HG03280 (cell line): ENCODE results near the gene TAS2R38.

Source experiments
- ATAC-seq: cut with Tn5 transposase; IDR thresholded peaks from one replicate; pipeline ENCODE4 v1.9.1; 2021; ENCODE audit warnings: mild to moderate bottlenecking, moderate library complexity; ENCODE audit not compliant: unreplicated experiment

Gene TAS2R38

DNA sequence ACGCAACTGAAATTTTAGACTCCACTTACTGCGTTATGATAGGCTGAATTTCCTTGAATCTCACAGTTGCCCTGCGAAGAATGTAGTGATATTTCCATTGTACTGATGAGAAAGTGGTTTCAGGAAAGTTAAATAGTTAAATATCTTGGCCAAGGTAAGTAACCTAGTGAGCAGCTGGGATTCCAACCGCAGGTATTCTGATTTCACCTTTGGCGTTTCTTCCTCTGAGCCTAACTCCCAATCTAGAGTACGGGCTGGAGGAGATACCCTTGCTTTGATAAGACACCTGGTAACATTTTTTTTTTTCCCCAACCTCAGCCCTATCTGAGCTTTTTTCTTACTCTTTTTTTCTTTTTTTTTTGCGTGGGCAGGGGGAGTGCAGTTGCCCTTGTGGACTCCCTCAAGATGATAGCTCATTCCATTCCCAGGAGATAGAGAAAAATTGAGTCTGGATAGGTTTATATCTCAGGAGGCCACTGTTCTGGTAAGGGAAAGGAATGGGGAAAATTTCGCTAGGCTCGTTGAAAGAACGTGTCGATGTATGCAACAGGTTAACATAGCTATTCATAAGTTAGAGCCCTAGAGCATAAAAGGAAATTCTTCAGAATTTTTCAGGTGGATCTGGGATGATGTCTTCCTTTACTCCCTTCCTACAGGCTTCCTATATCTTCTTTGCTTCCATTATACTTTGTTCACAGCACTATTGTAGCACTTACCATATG, 3.1 kb upstream of the TAS2R38 start:
- no peak for ATAC-seq

DNA sequence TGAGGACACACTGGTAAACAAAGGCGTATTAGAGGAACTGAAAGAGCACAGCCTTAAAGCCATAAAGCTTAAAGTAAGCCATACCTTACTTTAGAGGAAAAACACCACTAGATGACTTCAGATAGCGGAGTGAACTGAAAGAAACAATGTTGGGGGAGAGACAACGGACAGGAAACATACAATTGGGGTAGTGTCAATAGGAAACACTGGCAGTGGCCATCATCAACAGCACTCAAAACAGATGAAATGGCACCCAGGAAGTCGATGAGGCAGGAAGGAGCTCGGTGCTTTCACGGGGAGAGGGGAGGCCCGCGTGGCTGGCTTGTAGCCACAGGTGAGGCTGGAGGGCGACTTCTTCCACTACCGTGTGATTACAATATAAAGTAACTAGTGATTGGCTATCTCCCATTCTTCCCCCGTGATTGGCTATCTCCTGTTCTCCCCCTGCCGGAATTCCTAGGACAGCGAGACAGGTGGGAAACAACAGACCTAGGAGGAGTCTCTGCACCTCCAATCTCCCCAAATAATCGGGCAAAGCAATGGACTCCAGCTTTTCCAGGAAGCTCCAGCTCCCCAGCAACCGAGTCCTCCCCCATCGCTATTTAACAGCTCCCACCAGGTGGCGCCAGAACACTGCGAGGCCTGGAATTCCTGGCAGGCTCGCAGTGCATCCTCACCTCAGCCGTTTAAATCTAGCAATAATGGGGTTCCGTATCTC, 2.4 kb upstream of the TAS2R38 start:
- peak; percentile 77 for ATAC-seq

DNA sequence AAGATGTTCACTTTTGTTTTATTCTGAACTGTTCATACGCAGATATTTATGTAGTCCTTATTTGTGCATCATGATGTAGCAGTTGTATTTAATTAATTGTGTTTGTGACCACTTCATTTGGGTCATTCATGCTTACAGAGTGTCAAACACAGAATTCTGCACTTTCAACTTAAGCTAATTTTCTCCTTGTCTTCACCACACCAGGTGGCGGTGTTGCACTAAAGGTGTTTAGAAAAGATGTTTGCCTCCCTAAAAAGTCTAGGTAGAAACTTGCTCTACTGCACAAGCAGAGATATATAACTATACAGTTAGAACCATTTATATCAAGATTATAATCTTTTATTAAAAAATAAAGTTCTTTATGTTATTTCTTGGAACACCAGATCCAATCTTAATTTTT, 1.3 kb upstream of the TAS2R38 start:
- no peak for ATAC-seq

DNA sequence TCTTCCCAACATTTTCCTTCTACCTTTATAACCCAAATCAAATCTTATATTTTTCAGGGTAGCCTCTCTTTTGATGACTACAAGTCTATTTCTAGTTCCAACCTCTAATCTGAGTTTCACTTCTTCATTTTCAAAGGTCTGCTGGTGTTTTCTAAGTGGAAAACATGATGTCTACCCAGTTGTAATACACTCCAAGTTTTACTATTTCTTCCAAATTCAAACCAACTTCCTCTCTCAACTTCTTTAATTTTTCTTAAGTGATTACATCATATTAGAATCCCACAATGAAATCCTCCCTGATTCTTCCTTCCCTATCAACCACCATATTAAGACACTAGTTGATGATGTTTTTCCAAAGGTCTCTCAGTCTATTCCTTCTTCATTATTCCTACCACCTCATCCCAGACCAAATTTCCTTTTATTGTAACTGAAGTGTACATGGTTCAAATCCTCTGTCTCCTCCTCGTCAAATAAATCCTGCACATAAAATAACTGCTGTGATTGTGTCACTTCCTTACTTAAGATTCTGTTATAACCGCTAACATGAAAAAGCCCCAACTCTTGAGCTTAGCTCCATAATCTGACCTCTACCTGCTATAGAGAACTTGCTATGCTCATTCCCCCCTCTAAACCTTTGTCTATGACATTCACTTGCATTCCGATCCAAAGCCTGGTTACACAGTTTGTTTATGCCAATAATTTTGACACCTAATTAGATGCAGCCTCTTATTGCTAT, 12.7 kb downstream of the TAS2R38 start:
- peak; percentile 78 for ATAC-seq

DNA sequence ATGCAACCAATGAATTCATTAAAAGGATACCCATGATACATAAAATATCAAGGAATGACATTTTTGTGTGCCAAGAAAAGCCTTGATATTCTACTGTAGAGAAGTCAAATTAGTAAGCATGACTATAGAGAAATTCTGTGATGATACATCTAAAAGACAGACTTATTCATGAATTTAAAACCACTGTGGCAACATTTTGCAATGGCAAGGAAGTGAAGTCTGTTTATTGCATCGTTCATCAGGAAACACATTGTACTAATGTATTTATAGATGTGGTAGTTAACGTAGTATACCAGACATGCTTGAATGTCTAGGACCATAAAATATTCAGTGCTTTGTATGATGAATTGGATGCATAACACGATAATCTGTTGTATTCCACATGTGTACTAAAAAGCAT, 17.5 kb downstream of the TAS2R38 start:
- ATAC-seq = no peak

DNA sequence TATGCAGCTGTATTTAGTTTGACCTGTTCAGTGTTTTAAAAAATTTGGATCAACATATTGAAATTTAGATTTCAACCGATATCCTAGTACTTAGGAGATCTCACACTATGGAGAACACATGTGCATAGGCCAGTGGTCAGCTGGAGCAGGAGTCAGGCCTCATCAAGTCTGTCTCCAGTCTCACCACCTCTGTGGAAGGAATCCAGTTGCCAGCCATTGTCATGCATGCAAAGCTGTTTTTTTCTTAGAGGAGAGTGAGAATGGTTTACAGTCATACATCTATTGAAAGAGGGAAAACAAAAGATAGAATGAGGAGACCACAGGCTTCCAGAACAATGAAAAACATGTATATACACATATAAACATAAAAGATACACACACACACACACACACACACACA, 19.2 kb downstream of the TAS2R38 start:
- no peak for ATAC-seq

DNA sequence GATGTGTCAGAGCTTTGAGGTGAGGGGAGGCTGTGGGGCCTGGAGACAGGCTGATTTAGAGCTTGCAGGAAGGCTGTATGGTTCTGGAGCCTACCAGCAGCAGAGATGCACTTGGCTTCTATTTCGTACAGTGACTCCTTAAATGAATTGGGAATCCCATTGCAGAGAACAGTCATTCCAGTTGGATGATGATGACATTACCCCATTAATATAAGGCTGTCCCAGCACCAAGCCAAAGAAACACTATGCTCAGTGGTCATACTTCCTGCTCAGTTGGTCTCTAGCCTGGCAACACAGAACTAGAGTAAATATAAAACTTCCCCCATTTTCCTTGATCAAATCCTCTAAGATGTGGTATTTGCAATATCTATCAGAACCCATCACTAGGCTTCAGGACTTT, 21.1 kb downstream of the TAS2R38 start:
- ATAC-seq = no peak

DNA sequence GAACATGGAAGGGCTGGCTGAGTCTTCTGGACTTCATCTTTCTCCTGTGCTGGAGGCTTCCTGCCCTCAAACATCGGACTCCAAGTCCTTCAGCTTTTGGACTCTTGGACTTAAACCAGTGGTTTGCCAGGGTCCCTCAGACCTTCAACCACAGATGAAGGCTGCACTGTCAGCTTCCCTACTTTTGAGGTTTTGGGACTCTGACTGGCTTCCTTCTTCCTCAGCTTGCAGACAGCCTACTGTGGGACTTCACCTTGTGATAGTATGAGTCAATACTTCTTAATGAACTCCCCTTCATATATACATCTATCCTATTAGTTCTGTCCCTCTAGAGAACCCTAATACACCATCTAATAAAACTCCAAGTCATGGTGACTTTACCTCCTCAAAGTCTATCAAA, 22.8 kb downstream of the TAS2R38 start:
- ATAC-seq = no peak

DNA sequence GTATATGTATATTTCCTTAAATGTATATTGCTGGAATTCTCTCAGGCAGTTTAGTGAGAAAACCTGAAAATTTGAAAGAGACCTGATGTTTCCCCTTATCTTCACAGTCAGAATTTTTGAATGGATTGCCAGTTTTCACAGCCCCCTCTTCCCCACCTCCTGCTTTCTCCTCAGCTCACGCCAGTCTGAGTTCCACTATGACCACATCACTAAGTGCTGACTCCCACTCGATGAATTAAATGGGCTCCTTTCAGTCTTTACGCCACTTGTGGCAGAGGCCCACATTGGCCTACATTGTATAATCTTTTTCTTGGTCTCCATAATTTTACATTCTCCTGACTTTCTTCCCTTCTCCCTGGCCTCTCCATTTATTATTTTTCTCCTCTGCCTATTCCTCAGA, 23.7 kb downstream of the TAS2R38 start:
- no peak for ATAC-seq

DNA sequence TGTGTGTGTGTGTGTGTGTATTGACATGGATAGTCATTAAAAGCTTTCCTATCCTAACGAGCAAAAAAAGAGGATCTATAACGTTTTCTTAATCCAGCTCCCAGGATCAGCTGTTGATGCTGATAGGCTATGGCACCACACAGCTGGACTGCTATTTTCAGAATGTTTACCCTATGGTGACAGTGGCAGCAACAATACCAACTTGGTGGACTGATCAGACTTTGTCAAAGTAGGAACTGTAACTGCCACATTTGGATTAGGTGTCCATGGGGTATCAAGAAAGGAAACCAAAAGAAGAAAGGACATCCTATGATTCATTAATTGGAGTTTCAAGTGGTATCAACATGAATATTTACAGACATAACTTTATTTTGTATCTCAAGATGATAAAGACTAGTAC, 24.1 kb downstream of the TAS2R38 start:
- ATAC-seq = no peak

DNA sequence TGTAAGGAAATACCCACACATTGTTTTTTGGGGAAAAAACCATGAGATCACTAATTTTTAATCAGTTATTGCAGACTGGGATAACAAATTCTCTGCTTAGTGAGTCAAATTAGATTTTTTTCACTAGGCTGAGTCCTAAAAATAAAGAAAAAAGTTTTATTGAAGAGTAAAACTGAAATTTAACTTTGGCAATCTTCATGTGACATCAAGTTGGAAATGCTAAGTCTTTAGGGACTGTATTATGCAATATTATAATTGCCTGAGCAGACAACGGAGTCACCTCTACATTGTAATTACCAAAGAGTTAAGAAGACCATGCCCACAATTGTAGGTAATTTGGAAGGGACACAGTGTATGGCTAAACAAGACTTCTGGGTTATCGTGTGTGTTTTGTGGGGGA, 24.6 kb downstream of the TAS2R38 start:
- no peak for ATAC-seq

DNA sequence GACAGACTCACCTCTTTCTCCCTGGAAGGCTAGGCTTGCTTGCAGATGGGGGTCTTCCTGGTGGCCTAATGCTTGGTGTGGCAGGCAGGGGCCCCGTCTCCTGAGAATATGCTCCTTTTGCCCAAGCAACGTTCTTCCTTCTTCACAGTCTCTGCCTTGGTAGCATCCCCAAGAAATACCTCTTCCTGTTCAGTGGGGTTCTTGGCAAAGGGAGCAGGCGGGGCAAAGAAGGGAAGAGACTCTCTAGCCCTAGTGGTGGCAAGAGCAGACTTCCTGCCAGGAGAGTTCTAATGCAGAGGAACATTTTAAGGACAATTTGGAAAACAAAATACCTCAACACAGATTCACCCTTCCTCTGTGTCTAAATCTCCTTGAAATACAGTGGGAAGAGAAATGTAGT, 26.8 kb downstream of the TAS2R38 start, which contains the start of gene CLEC5A:
Gene CLEC5A (minus strand): TSS at position 179 of the 400 bp plus-strand sequence. CDS start 682 bp downstream, outside the sequence.
- ATAC-seq = no peak

DNA sequence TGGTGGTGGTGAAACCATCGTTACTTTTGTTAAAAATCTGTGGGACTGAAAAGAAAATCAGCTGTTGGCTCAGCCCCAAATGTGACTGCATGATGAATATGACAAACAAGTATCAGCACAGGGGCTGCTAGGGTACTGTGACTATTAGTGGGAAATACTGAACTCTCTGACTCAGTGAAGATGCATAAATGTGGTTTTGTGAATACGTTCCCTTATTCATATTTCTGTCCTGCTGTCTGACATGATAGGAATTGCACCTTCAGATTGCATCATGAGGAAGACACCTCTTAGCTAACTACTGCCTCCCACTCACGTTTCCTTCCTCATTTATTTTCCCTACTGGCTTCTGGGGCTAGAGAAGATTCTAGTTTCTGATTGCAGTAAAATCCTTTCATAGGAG, 28.2 kb downstream of the TAS2R38 start:
- no peak for ATAC-seq

DNA sequence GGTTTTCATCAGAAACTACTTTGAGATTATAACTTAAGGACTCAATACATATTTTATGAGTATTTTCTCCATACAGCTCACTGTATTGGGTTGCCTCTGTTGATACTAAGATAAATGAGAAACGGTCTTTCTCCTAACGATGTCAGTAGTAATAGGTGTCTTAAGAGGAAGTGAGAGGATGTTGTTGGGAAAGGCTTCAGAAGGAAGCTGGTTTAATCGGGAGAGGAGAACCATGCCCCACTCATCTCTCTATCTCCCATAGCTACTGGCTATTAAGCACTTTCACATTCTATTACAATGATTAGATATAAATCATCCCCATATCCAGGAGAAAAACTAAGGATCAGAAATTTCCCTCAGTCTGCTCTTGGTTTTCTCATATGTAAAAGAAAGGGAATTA, 28.8 kb downstream of the TAS2R38 start:
- ATAC-seq = no peak

DNA sequence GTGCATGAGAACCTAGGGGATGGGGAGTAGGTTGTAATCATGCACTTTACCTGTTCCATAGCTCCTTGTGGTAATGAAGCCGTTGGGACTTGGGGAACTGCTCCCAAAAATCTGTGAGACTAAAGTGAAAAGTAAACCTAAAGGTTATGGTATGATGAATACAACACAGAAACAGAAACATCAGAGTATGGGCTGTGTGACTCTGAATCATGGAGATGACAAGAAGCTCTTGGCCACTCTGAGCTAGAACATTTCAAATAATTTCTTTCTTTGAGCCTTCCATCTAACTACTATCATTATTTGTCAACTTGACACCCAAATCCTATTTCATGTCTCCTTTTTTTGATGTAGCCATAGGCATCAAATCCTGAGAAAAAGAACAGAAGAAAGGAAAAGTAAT, 29.7 kb downstream of the TAS2R38 start:
- no peak for ATAC-seq

DNA sequence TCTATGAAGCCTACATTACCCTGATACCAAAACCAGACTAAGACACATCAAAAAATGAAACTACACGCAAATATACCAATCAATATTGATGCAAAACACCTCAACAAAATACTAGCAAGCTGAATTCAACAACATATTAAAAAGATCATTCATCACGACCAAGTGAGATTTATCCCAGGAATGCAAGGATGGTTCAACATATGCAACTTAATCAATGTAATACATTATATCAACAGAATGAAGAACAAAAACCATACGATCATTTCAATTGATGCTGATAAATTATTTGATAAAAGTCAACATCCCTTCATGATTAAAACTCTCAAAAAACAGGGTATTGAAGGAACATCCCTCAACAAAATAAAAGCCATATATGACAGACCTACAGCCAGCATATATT, 32.5 kb downstream of the TAS2R38 start:
- ATAC-seq = no peak

DNA sequence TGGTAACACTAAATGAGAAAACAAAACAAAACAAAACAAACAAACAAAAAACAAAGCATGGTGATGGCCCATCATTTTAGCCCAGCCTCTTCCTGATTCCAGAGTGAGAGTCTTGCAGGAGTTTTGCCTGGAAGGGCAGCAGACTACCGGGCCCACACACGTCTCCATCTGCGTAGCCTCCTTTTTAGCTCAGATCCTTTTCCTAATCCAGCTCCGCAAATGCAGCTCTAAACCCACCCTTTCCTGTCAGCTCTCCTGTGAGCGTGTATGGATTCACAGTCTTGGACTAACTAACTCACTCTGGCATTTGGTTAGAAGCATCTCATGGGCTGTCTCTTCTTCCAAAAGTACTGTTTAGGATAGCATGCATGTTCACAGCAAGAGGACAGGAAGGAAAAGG, 43.4 kb downstream of the TAS2R38 start:
- ATAC-seq = no peak

DNA sequence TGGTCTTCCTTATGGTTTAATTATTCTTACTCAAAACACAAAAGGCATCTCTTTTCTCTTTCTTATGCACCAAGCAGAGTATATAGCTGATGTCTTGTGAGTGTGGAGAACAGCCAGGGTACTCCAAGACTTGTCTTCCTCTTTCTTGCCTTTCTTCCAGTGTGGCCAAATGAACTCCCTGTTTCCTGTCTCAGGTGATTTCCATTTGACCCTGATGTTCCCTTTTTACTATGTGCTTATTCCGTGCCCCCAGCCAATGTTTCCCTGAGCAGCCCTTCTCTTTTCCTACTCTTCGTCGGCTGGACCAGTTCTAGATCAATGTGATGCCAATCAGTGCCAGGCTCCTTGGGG, 44.8 kb downstream of the TAS2R38 start:
- ATAC-seq = no peak

DNA sequence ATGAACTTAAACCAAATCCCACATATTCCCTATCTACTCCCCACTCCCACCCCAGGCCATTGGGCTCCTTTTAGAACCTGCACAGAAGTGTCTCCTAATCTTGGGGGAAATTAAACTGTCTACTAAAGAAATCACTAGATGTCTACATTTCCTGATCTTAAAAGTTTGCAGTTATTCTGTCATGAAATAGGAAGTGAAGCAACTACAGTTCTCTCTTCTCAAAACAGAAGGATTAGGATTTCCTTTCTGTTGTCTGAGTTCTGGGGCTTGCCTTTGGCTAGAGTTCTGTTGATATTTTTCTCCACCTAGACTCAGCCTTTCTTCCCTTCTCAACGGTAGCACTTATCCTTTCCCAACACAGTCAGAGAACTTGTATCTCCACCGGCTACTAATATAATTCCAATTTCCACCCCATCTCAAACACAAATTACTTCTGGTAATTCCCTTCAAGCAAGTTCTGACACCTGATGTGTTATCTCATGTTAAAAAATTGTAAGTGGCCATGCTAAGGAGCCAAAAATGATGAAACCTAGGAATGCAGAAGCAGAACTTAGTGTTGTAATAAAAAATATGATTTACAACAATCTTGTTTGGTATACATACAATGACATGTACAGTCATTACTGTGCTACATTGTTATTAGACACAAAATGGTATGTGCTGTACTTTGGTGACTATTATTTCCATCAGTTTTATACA, 45.3 kb downstream of the TAS2R38 start:
- no peak for ATAC-seq
